ENCODE data around the gene NDUFS3. TPM values are rescaled to one million over a fixed set of nuclear protein-coding genes. Genes with fewer than 3 reads are reported as not detected.
A peak's percentile ranks its signal among the peaks of the same experiment; 100 is the strongest.

NDUFS3 gene
- total and polyA plus RNA-seq, 10 of the 15 experiments (the other 5 are each of a cell fraction or from before 2014, with no cell fraction given), result 22.3 to 217 (median 125) TPM

DNA sequence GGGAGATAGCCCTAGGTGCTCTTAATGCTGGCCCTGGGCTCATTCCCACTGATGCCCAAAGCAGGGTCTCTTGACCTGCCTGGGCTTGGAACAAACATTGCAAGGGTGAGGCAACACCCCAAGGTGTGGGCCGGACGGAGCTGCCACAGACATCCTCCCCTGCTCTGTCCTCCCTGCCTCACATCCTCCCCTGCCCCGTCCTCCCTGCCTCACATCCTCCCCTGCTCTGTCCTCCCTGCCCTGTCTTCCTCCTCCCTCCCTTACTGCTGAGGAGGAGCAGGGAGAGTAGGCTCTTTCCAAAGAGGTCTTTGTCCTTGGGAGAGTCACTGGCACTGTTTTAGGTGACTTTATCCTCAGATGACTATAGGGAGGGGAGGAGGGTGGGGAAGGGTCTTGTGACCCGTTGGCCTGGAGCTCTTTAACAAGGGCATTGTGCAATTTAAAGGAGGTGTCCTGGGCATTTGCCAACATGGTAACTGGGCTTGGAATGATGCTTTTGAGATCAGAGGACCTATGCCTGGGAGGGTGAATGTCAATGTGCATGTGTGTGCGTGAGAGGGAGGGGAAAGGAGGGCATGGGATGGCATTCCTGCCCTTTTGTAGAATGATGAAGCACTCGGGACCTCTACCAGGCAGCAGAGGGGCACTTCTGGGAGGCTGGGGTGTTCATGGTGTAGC lies 8.3 kb downstream of the NDUFS3 start (continued):
- TF ChIP-seq, protein P1, sequence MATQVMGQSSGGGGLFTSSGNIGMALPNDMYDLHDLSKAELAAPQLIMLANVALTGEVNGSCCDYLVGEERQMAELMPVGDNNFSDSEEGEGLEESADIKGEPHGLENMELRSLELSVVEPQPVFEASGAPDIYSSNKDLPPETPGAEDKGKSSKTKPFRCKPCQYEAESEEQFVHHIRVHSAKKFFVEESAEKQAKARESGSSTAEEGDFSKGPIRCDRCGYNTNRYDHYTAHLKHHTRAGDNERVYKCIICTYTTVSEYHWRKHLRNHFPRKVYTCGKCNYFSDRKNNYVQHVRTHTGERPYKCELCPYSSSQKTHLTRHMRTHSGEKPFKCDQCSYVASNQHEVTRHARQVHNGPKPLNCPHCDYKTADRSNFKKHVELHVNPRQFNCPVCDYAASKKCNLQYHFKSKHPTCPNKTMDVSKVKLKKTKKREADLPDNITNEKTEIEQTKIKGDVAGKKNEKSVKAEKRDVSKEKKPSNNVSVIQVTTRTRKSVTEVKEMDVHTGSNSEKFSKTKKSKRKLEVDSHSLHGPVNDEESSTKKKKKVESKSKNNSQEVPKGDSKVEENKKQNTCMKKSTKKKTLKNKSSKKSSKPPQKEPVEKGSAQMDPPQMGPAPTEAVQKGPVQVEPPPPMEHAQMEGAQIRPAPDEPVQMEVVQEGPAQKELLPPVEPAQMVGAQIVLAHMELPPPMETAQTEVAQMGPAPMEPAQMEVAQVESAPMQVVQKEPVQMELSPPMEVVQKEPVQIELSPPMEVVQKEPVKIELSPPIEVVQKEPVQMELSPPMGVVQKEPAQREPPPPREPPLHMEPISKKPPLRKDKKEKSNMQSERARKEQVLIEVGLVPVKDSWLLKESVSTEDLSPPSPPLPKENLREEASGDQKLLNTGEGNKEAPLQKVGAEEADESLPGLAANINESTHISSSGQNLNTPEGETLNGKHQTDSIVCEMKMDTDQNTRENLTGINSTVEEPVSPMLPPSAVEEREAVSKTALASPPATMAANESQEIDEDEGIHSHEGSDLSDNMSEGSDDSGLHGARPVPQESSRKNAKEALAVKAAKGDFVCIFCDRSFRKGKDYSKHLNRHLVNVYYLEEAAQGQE (IDR thresholded peaks at IDR 0.05; ENCODE audit: low read depth, low read length), result no peak
- TF ChIP-seq NFXL1 (IDR thresholded peaks at IDR 0.05; ENCODE audit: borderline replicate concordance), result no peak

DNA sequence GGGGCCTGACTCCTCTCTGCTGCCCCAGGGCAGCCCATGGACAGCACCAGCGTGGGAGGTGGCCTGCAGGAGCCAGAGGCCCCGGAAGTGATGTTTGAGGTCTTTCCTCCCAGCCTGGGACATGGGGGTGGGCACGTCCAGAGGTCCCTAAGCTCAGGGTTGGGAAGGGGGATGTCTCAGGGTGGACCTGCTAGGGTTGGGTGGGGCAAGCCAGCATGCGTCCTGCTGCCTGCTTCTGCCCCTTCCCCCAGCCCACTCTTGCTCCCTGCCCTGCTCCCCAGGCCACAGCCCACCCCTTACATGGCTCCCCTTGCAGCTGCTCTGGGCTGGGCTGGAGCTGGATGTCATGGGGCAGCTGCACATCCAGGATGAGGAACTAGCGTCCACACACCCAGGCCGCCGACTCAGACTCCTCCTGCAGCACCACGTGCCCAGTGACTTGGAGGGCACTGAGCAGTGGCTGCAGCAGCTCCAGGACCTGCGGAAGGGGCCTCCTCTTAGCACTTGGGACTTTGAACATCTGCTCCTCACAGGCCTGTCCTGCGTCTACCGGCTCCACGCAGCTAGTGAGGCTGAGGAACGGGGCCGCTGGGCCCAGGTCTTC lies 9.0 kb downstream of the NDUFS3 start:
- Histone ChIP-seq H2AFZ (ENCODE audit: control insufficient read depth, low read depth, low read length) (no peak overlapping the region), H3K27ac (ENCODE audit: control insufficient read depth, insufficient read depth) (no peak overlapping the region), H3K4me3 (no peak overlapping the region), H3K4me2 (ENCODE audit: control insufficient read depth, insufficient read depth) (no peak overlapping the region), H3K9ac (ENCODE audit: control insufficient read depth, insufficient read depth, low read length) (no peak overlapping the region), H3K4me1 (ENCODE audit: control insufficient read depth, insufficient read depth, low read length) (peaks cover 7% of the 10 kb centered on the region), H4K20me1 (ENCODE audit: control insufficient read depth, insufficient read depth) (no peaks in the 10 kb centered on the region), H3K79me2 (ENCODE audit: control insufficient read depth, insufficient read depth, low read length) (no peaks in the 10 kb centered on the region), H3K9me3 (replicated peaks; ENCODE audit: control insufficient read depth, insufficient read depth, low read length) (no peaks in the 10 kb centered on the region), H3K27me3 (replicated peaks in 1 of 2; ENCODE audit: control insufficient read depth in 2 of 2, insufficient read depth in 2 of 2, low read length in 1 of 2) (peaks cover 0 to 7% of the 10 kb centered on the region in 2 experiments; a peak in 2 of 4 replicates), H3K36me3 (ENCODE audit: control insufficient read depth in 2 of 2, insufficient read depth in 2 of 2, low read length in 1 of 2) (peaks cover 4 to 12% of the 10 kb centered on the region in 2 experiments)
- FAIRE-seq, result no peak
- POLR2A ChIA-PET, result interaction anchor here (0.5 kb wide), 1 partner anchor 87 kb away, joined by 3 read pairs; no protein-coding TSS in a partner anchor
- WGBS (ENCODE audit: insufficient coverage, insufficient replicate concordance, low lambda C conversion rate, missing lambda C conversion rate), result 51% methylated on average over 14 of the region's 14 CpGs
- in situ Hi-C loops (cut with MboI), result no loop called here
- CTCF ChIA-PET, result no interaction called here
- SMC1A ChIA-PET (ENCODE audit: uncharacterized antibody, unreplicated experiment), result no interaction called here
- RAD21 ChIA-PET (ENCODE audit: unreplicated experiment), result no interaction called here
- no TSS peak for BruUV-seq (replicated peaks)
- ATAC-seq, result peak; percentile 13; the same call in 1 of the 3 replicates
- no peak for DNase-seq (ENCODE audit: low read depth, low spot score)
- intact Hi-C loops (cut with micrococcal nuclease; ENCODE audit: unreplicated experiment), result no loop called here
- TF ChIP-seq MYC (IDR thresholded peaks at IDR 0.05; ENCODE audit: insufficient read depth, insufficient read length, insufficient replicate concordance, low read length, severe bottlenecking) (no peak), POLR2A (IDR thresholded peaks at IDR 0.05; ENCODE audit: low read depth, low read length) (no peak), ZNF207 (IDR thresholded peaks at IDR 0.05; ENCODE audit: borderline replicate concordance) (no peak), SREBF2 (IDR thresholded peaks at IDR 0.05; ENCODE audit: low read length) (no peak)
- TF ChIP-seq, protein P2, sequence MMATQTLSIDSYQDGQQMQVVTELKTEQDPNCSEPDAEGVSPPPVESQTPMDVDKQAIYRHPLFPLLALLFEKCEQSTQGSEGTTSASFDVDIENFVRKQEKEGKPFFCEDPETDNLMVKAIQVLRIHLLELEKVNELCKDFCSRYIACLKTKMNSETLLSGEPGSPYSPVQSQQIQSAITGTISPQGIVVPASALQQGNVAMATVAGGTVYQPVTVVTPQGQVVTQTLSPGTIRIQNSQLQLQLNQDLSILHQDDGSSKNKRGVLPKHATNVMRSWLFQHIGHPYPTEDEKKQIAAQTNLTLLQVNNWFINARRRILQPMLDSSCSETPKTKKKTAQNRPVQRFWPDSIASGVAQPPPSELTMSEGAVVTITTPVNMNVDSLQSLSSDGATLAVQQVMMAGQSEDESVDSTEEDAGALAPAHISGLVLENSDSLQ (IDR thresholded peaks at IDR 0.05), result no peak
- TF ChIP-seq, protein P3, sequence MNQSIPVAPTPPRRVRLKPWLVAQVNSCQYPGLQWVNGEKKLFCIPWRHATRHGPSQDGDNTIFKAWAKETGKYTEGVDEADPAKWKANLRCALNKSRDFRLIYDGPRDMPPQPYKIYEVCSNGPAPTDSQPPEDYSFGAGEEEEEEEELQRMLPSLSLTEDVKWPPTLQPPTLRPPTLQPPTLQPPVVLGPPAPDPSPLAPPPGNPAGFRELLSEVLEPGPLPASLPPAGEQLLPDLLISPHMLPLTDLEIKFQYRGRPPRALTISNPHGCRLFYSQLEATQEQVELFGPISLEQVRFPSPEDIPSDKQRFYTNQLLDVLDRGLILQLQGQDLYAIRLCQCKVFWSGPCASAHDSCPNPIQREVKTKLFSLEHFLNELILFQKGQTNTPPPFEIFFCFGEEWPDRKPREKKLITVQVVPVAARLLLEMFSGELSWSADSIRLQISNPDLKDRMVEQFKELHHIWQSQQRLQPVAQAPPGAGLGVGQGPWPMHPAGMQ (IDR thresholded peaks at IDR 0.05; ENCODE audit: borderline replicate concordance), result no peak
- TF ChIP-seq, protein P4, sequence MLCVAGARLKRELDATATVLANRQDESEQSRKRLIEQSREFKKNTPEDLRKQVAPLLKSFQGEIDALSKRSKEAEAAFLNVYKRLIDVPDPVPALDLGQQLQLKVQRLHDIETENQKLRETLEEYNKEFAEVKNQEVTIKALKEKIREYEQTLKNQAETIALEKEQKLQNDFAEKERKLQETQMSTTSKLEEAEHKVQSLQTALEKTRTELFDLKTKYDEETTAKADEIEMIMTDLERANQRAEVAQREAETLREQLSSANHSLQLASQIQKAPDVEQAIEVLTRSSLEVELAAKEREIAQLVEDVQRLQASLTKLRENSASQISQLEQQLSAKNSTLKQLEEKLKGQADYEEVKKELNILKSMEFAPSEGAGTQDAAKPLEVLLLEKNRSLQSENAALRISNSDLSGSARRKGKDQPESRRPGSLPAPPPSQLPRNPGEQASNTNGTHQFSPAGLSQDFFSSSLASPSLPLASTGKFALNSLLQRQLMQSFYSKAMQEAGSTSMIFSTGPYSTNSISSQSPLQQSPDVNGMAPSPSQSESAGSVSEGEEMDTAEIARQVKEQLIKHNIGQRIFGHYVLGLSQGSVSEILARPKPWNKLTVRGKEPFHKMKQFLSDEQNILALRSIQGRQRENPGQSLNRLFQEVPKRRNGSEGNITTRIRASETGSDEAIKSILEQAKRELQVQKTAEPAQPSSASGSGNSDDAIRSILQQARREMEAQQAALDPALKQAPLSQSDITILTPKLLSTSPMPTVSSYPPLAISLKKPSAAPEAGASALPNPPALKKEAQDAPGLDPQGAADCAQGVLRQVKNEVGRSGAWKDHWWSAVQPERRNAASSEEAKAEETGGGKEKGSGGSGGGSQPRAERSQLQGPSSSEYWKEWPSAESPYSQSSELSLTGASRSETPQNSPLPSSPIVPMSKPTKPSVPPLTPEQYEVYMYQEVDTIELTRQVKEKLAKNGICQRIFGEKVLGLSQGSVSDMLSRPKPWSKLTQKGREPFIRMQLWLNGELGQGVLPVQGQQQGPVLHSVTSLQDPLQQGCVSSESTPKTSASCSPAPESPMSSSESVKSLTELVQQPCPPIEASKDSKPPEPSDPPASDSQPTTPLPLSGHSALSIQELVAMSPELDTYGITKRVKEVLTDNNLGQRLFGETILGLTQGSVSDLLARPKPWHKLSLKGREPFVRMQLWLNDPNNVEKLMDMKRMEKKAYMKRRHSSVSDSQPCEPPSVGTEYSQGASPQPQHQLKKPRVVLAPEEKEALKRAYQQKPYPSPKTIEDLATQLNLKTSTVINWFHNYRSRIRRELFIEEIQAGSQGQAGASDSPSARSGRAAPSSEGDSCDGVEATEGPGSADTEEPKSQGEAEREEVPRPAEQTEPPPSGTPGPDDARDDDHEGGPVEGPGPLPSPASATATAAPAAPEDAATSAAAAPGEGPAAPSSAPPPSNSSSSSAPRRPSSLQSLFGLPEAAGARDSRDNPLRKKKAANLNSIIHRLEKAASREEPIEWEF (IDR thresholded peaks at IDR 0.05; ENCODE audit: insufficient replicate concordance, low read depth, low read length), result no peak
